Stimulated activated CD8-positive, alpha-beta memory T cell treated with anti-CD3 and anti-CD28 coated beads, Interleukin-7, amount 100 ng/mL, for 1 hour (primary cell): ENCODE data around the gene MTX2.

Experiments
- DNase-seq, 2 donors: peaks; one replicate each; pipeline ENCODE4 v3.0.0-alpha.2; 2020; ENCODE audit warnings: low read depth in 2 of 2

MTX2 gene

DNA sequence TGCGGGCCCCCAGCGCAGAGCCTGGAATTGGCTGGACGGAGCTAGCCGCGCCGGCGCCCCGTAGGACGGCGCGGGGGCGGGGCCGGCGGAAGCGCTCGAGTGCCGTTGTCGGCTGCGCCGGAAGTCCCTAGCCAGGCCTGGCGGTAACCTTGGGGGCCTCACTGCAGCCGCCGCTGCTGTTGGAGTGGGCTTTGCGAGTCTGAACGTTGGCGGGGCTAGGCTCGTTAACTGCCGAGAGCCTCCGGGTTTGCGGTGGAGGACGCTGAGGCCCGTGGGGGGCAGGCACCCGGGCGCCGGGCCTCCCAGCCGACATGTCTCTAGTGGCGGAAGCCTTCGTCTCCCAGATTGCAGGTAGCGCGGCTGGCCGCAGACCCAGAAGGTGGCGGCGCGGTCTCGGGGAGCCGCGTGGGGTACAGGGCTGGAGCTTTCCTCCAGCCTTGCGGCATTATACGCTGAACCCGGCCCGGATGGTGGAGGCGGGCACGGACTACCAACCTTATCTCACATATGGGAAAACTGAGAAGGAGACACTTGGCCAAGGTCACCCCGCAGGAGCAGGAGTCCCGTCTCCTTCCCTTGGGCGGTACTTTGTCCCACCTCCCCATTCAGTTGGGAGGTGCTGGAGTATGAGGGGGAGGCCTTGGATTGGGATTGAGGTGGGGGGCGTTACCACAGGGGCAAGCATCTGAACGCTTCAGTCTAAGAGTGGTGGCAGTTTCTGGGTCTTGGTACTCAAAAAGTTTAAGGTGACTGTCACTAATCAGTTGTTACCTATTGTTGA is at the start of gene MTX2:
TSS of gene MTX2 (plus strand) at position 124 of the 781 bp plus-strand sequence. CDS start at position 312, 188 bp downstream.
- DNase-seq = peak; percentile 43 to 45

GRCh38 chr2:176227874-176228273 is 41.4 kb upstream of the MTX2 start:
- DNase-seq = no peak

DNA sequence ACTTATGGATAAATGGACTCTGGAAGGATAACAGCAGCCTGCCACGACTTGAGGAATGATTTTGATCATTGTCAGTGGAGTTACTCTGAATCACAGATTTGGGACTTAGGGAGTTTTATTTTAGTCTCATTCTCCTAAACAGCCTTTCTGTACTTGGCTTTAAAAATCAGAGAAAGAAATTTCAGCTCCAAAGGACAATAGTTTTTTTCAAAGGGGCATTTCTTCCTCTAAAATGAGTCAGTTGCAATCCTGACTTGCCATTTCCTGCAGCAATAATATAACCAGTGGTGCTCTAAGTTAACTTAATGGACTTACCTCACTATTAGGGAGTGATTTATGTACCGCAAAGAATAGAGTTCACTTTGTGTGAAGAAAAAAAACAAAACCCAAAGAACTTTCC is 35.1 kb upstream of the MTX2 start:
- DNase-seq = no peak

DNA sequence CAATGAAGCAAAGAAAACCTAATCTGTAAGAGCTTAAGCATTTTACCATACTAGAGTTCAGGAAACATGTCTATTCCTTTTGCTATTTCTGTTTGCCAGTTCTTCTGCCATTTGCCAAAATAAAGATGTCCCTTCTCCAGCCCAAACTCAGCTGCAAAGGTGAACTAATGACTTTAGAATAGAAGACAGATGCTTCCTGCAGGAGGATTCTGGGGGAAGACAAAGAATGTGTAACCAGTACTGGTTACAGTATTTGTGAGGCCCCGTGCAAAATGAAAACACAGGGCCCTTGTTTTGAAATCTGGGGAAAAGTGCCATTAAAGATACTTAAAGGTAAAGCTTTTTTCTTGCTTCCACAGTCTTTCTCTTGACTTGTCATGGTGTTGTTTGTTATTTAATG is 34.3 kb upstream of the MTX2 start:
- no peak for DNase-seq

- DNase-seq = no peak
Measured at GRCh38 chr2:176237456-176237855, 31.8 kb upstream of the MTX2 start.

DNA sequence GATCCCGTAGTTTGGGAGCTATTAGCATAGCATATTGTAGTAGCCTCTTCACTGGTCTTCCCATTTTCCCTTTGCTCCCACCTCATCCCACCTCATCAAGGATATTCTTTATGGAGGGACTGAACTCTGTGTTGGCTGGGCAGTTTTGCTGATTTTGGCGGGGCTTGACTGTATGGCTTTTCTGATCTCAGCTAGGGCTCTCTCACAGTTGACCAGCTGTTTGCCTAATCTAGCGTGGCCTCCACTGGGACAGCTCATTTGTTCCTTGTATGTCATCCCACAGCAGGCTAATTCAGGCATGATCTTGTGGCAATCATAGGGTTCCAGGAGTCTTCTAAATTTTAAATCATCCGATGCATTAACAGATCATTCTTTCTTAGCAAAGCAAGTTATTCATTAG is 30.2 kb upstream of the MTX2 start:
- no peak for DNase-seq

GRCh38 chr2:176240301-176240700 is 28.9 kb upstream of the MTX2 start:
- no peak for DNase-seq

DNA sequence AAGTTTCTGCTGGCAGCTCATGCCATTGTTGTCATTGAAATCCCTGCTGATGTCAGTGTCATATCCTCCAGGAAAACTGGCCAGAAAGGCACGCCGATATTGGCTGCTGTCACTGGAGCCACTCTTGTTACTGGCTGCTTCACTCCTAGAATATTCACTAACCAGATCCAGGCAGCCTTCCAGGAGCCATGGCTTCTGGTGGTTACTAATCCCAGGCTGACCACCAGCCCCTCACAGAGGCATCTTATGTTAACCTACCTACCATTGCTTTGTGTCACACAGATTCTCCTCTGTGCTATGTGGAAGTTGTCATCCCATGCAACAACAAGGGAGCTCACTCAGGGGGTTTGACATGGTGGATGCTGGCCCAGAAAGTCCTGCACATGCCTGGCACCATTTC is 27.0 kb upstream of the MTX2 start:
- no peak for DNase-seq

GRCh38 chr2:176246331-176246730 is 22.9 kb upstream of the MTX2 start:
- DNase-seq = no peak

DNA sequence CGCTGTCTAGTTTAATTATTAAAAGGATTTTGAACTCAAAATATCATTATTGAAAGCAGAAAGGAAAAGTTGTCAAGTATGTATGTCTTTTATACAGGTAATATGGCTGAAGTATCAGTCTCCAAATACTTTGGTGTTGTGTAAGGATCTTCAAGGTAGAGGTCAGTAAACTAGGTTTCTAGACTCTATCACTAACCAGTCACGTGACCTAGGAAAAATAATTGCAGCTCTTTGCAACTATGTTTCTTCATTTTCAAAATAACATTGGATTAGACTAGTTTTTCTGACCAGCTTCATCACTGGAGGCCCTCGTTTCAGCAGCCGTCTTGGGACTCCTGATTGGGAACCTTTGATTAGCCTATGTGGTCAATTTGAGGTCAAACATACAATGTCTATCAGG is 21.4 kb upstream of the MTX2 start:
- DNase-seq = no peak

- DNase-seq = no peak
Measured at GRCh38 chr2:176251928-176252327, 17.3 kb upstream of the MTX2 start.

- DNase-seq = no peak
Measured at GRCh38 chr2:176260689-176261088, 8.6 kb upstream of the MTX2 start.

- no peak for DNase-seq
Measured at GRCh38 chr2:176261136-176261535, 8.1 kb upstream of the MTX2 start.

DNA sequence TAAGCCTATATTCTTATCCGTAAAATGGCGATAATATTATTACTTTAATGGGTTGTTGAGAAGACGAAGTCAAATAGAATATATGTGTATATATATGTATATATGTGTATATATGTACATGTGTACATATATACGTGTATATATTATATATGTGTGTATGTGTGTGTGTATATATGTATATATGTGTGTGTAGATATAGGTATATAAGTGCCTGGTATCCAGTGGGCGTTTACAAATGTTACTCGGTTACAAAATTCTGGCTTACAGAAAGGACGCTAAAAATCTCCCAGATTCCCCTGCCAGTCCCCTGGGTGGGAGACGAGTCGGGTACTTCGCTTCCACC is 295 bp upstream of the MTX2 start:
- no peak for DNase-seq

- no peak for DNase-seq
Measured at GRCh38 chr2:176270100-176270750, 983 bp downstream of the MTX2 start.

DNA sequence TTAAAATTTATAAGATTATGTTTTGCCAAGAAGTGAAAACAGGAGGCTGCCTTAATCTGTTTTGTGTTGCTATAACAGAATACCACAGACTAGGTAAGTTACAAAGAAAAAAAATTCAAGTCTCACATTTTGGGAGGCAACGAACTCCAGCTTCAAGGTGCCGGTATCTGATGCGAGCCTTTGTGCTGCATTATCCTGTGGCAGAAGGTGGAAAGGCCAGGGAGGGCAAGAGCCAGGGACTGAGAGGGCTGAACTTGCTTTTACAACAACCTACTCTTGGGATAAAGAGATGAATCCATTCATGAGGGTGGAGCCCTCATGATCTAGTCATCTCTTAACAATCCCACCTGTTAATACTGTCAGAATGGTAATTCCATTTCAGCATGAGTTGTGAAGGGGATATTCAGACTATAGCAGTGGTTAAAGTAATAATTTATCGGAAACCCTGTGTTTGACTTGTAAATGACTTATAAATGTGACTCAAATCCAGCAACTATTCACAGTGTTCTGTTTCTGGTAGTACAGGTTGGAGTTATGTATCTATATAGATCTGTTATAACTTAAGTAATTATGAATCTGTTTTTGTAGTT is 3.7 kb downstream of the MTX2 start:
- no peak for DNase-seq

GRCh38 chr2:176278927-176279326 is 9.7 kb downstream of the MTX2 start:
- DNase-seq = no peak

DNA sequence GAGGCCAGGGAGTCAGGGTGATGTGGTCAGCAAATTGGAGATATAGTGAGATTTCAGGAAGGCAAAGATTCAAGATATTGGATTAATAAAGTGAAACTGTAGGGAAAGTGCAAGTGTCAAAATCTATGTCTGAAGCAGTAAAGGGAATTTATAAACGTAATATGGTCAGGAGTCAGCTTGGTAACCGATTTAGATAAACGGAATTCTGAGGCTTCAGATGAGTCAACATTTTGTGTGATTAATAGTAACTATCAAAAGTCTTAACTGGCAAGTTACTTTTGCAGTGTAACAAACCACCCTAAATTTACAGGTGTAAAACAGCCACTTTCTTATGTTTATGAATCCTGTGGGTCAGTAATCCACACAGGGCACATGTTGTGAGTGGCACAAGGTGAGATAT is 10.9 kb downstream of the MTX2 start:
- no peak for DNase-seq

DNA sequence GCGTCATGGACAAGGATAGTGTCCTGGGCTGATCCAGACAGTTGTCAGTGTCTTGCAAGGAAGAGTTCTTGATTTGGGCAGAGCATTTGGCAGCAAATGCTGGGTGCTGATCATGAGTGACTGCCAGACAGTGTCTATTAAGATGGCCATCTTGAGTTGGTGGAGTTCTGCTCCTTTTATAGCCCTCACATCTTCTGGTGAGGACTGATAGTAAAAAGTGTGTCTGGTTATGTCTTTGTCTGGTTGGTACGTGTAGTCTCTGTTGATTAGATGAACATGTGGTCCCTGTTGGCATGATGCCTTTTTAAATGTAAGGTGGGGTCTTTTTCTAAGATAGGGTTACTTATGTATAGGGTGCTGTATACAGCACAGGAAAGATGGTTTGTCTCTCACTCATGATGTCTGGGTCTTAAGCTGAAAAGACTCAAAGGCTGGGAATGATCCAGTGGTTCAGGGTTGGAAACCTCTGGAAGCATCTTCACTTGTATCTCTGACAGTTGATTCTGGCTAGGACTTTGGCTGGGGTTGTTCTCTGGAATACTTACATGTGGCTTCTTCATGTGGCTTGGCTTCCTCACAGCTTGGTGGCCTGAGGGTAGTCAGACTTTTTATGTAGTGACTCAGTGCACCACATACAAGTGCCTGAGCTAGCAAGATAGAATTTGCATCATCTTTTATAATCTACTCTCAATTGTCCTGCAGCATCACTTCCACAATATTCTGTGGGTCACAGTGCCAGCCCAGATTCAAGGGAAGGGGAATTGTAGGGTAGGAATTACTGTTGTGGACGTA is 11.8 kb downstream of the MTX2 start:
- no peak for DNase-seq

GRCh38 chr2:176283291-176284068 is 14.2 kb downstream of the MTX2 start:
- DNase-seq = no peak

DNA sequence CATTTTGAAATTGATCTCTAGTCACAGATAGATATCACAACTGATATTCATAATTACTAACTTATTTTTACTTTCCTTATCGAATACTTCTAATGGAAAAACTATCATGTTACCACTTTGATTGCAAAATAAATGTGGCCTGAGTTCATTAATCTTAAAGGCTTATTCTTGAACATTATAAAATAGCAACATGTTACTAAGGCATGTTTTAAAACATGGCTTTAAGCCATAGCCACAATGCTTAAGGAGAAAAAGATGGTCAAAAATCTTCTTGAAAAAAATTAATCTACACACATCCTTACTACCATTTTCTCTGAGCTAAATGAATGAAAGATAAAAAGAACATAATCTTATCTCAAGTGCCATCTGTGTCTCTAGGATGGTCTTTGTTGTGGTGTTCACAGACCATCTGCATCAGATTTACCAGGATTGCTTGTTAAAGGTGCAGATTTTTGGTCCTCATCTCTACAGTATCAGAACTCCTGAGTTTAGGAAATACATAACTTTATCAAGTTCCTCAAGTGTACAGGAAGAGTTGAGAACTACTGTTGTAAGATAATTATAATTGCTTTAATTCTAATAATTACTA is 15.3 kb downstream of the MTX2 start:
- no peak for DNase-seq
